Measurements from ENCODE around the gene ANKRD39. TPM values are rescaled to one million over a fixed set of nuclear protein-coding genes. Genes with fewer than 3 reads are reported as not detected.

Gene ANKRD39
- total RNA-seq, 1 donor from 2014 or later, result 14.9 TPM

GRCh38 chr2:96799623-96799935 is 58.2 kb downstream of the ANKRD39 start:
- Mint-ChIP-seq H3K9me3 (ENCODE audit: unreplicated experiment) (no peaks in the 10 kb centered on the region), H3K27ac (ENCODE audit: unreplicated experiment) (no peak overlapping the region), H3K27me3 (ENCODE audit: unreplicated experiment) (peaks cover 6% of the 10 kb centered on the region), H3K4me1 (ENCODE audit: unreplicated experiment) (peaks cover 3% of the 10 kb centered on the region), H3K36me3 (ENCODE audit: low read depth, unreplicated experiment) (peaks cover 5% of the 10 kb centered on the region), H3K4me3 (ENCODE audit: unreplicated experiment) (no peak overlapping the region)
- no peak for TF ChIP-seq CTCF (IDR thresholded peaks at IDR 0.05; ENCODE audit: unreplicated experiment)
- no peak for DNase-seq (ENCODE audit: low spot score)

GRCh38 chr2:96798733-96799622 is 58.8 kb downstream of the ANKRD39 start:
- Mint-ChIP-seq H3K27ac (ENCODE audit: unreplicated experiment) (no peak overlapping the region), H3K4me1 (ENCODE audit: unreplicated experiment) (peaks cover 3% of the 10 kb centered on the region), H3K27me3 (ENCODE audit: unreplicated experiment) (peaks cover 6% of the 10 kb centered on the region), H3K9me3 (ENCODE audit: unreplicated experiment) (no peaks in the 10 kb centered on the region), H3K36me3 (ENCODE audit: low read depth, unreplicated experiment) (peaks cover 5% of the 10 kb centered on the region), H3K4me3 (ENCODE audit: unreplicated experiment) (no peak overlapping the region)
- no peak for DNase-seq (ENCODE audit: low spot score)
- no peak for TF ChIP-seq CTCF (IDR thresholded peaks at IDR 0.05; ENCODE audit: unreplicated experiment)

Small RNA genes within 50 kb of the gene (microRNA-seq; reads per million reads assigned to microRNA genes)
- 5.0 reads per million, percentile 49 among the genes with 10 or more reads in this experiment for gene MIR3127 (ENCODE audit: unreplicated experiment)

Other genes with a start within 250 kb of the ANKRD39 start
- 36.3 TPM for gene KANSL3, start 219.7 kb downstream of the ANKRD39 start, total RNA-seq (ENCODE audit: unreplicated experiment)
- 1.0 TPM for gene FER1L5, start 215.3 kb downstream of the ANKRD39 start, total RNA-seq (ENCODE audit: unreplicated experiment)
- gene LMAN2L, start 118.0 kb downstream of the ANKRD39 start, total RNA-seq (ENCODE audit: unreplicated experiment), result 19.4 TPM
- 5.9 TPM for gene CNNM4, start 97.1 kb downstream of the ANKRD39 start, total RNA-seq (ENCODE audit: unreplicated experiment)
- 14.7 TPM for gene CNNM3, start 41.7 kb downstream of the ANKRD39 start, total RNA-seq (ENCODE audit: unreplicated experiment)
- 4.7 TPM for gene ANKRD23, start 14.0 kb downstream of the ANKRD39 start, total RNA-seq (ENCODE audit: unreplicated experiment)
- gene SEMA4C, start 12.1 kb upstream of the ANKRD39 start, total RNA-seq (ENCODE audit: unreplicated experiment), result 279 TPM
- gene FAM178B, start 128.6 kb upstream of the ANKRD39 start, total RNA-seq (ENCODE audit: unreplicated experiment), result 3.9 TPM
- gene FAHD2B, start 236.9 kb upstream of the ANKRD39 start, total RNA-seq (ENCODE audit: unreplicated experiment), result 14.6 TPM

Measured in endothelial cell (in vitro differentiated cells).